NCI-H748 (cell line): ENCODE data around the gene PTPRG.

ENCODE experiments used
- DNase-seq: peaks from one replicate; lab custom pipeline; 2025; ENCODE audit not compliant: unreplicated experiment; lab: John Stamatoyannopoulos, UW

PTPRG gene

DNA sequence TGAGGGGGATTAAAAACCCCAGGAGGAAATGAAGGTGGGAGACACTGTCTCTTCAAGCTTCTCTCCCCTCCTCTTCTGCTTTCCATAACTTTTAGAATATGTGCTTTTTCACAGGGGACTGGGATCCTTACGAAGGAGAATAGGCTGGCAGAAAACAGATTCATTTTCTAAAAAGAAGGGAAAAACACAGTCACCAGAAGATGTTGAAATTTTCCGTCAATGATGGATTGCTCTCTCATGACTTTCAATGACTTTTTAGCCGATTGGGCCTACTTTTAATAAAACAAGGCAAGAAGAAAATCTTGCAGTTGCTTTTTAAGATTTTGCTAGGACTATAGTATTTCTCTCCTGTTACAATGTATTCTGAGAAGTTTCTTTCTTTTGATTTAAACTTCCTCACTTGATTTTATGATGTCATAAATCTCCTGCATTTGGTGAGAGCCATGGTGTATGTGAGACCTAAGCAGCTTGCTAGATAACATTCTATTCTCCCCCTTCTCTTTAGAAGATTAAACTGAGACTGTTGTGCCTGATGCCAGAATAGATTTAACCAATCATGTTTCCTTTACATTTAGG lies 570.7 kb downstream of the PTPRG start:
- DNase-seq = no peak

DNA sequence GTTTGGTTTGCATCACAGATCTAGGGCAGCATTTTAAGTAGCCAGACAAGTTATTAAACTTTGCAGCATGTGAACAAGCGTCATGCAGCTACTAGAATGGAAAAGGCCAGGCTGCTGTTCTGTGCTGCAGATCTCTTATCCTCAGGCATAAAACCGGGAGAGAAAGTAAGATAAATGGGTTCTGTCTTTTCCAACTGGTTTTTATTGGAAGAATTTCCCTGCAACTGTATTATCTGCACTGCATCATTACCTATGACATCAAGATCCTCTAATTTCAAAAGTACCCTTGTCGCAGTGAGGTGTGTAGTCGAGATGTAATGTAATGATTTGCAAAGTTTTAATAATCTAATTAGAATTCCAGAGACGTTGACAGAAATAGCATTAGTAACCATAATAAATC lies 571.6 kb downstream of the PTPRG start:
- no peak for DNase-seq

DNA sequence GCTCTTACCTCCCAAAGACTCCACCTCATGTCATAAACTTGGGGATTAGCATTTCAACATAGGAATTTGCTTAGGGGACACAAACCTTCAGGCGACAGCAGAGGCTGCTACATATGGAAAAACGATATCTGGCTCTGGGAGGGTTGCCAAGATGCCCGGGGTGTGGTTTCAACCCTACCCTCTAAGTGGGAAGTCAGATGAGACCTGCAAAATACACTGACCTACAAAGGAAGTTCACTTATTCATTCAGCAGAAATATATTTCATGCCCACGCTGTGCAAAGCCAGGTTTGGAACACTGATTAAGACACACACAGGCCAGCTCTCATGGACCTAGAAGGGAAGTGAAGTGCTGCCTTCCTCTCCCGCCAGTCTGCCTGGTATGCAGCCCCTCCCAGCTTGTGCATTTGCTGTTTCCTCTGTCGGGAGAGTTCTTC lies 572.7 kb downstream of the PTPRG start:
- peak; percentile 11 for DNase-seq

DNA sequence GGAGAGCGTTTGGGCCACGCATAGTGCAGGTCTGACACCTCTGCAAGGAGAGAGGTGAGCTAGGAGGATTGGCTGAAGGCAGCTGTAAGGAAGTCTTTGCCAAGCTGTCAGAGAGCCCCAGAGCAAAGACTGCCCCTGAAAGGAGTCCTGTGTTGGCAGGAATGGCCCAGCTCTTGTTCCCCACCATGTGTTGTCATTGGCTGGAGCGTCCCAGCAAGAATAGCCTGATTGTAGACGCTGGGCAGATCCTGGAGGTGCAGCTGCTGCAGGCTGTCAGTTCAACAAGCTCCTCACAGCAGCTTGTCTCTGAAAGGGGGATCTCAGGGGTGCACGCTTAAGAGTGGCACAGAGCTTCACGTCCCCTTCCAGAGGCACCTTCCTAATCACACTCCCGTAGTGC lies 574.4 kb downstream of the PTPRG start:
- DNase-seq = no peak

DNA sequence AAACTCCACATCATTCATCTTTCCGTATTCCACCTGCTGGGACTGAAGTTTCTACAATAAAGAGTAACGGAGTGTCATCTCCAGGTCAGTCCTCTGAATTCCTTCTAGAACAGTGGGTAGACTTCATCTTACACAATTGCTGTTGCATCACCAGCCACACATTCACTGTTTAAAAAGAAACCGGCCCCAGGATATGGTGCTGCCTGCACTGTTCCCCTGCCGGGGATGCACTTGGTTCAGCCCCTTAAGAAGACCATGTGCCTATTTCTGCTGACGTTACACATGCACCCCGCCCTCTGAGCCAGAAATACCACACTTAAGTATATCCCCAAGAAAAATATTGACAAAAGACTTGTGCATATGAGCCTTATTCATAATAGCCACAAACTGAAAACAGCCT lies 578.6 kb downstream of the PTPRG start:
- no peak for DNase-seq

DNA sequence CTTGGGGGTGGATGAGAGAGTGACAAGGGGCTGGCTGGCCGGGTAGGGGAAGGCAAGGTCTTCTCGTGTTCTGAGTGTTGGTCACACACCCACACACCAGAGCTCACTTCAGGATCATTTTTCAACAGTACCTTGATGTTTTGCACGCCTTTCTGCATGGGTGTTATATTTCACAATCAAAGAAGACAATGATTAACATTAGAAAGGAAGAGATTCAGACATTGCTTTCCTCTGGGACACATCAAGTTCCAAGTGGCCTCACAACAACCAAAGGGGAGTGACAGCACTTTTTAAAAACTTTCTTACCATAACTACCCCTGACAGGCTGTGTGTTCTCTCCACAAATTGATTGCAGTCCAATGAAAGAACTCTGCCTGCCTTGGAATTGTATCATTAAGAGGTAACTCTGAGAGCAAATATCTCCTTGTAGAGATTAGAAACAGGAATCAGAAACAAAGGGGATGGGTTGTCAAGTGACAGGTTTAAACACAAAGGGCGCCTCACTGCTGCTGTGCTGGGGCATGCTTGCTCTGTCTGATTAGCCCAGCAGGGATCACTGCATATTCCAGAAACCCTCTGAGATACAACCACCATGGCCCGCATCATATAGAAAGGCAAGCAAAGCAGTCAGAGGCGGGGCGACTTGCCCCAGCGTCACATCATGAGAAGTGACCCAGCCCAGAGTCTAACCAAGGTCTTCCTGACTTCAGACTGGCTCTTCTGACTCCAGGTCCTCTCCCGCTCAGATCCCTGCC lies 581.1 kb downstream of the PTPRG start:
- DNase-seq = no peak

DNA sequence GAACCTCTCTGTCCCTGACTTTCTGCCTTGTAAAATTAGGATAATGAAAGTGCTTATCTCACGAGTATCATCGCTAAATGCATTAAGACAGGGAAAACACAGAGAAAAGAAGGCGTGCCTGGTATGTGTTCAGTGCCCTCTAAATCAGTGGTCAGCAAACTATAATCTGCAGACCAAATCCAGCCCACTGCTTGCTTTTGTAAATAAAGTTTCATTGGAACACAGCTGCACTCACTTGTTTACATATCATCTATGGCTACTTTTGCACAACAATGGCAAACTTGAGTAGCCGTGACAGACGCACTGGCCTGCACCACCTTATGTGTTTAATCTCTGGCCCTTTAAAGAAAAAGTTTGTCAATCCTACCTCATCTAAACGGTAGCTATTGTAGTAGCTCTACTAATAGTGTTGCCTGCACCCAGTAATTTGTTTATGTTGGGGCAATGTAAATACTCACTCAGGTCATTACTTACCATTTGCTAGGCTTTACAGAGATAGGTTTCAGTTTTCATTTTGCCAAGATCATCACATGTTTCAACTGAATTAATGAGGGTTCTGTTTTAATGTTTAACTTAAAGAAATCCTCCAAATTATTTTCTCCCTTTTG lies 582.6 kb downstream of the PTPRG start:
- peak; percentile 87 for DNase-seq

DNA sequence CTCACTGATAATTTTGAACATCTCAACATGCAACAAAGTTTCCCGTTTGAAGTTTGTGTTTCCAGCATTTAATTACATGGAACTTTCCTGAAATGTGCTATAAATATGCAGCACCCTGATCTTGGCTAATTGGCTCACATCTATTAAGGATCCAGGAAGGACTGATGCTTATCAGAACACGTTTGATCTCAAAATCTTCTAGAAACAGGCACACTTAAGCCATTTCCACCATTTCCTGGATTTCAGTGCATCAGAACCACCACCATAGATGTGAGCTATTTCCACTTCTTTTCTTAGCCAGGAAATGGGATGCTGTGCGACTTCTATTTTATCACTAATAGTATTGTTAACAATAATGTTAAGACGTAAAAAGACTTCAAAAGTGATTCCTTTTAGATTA lies 583.1 kb downstream of the PTPRG start:
- no peak for DNase-seq

DNA sequence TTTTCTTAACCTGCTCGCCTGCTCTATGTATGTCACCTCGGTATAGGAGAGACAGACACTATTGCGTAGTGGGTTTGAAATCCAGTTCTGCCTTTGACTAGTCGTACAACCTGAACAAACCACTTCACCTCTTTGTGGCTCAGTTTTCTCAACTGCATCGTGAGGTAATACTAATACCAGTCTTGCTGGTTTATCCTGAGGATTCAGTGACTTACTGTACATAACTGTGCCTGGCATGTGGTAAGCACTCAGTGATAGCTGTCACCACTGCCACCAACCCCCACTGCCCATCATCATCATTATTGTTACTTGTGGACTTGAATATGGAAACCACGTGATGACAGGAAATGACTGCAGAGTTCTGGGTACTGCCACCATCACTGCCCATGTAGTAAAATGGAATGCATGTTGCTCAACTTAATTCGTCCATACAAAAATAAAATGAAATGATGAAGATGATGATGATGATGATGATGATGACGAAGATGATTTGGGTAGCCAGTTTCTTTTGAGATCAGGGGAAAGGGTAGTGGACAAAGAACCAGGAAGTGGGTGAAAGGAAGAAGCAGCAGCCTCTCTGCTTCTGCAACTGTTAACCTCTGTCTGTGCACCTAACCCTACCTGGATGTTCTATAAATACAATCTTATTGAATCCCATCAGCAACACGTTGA lies 583.9 kb downstream of the PTPRG start:
- peak; percentile 5 for DNase-seq

DNA sequence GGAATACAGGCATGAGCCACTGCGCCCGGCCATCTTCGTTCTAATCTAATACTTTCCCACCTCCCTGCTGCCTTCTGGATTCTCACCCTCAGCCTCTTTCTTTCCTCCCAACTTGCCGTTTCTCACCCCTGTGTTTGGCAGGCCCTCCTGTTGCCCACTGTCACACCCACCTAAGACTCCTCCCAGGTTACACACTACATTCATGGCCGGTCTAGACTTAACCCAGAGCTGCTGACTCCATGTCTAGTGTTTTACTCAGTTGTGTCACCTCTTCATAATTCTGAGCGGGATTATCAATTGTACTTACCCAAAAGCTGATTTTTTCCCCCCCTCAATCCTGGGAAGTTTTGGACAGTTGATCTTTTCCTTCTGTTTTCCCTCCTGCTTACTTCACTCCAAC lies 588.2 kb downstream of the PTPRG start:
- no peak for DNase-seq

DNA sequence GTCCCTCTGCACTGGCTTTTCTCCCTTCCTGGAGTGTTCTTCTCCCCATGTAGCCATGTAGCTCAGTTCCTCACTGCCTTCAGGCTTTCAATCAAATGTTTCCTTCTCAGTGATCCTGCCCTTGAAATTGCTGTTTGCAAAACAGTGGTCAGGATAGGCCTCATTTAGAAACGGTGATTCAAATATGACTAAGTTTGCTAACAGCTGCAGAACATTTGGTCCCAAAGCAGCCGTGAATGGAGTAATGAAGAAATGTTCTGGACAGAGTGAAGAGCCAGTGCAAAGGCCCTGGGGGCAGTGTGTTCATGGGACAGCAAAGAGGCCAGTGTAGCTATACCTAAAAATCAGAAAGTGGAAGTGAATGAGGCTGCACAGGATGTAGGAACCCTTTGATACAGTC lies 588.6 kb downstream of the PTPRG start:
- no peak for DNase-seq

DNA sequence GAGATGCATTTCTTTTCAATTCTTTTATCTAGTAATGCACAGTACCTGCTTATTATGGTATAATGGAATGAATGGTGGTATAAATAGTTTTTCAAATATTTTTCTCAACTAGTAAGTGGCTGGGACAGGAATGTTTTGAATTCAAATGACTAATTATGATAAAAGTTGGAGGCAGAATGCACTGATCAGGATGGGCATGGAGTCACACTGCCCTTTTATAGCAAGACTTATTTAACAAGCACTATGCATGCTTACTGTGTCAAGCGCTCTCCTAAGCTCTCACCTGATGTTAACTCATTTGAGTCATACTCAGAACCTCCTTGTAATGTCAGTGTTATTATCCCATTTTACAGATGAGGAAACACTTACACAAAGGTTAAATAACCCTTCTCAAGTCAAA lies 590.2 kb downstream of the PTPRG start:
- no peak for DNase-seq

DNA sequence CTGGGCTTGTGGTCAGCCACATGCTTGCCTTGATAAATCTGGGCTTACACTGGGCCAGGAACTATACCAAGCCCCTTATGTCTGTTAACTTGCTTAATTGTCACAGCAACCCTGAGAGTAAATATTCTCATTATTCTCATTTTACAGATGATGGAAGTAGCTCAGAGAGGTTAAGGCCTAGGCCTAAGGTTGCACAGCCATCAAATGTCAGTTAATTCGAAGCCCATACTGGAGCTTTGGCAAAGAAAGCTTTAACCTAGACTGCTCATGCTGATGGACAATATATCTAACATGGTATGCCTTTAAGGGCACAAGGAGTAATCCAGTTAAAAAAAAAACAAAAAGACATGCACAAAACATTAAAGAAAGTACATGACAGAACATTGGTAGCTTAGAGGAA lies 591.9 kb downstream of the PTPRG start:
- DNase-seq = no peak

DNA sequence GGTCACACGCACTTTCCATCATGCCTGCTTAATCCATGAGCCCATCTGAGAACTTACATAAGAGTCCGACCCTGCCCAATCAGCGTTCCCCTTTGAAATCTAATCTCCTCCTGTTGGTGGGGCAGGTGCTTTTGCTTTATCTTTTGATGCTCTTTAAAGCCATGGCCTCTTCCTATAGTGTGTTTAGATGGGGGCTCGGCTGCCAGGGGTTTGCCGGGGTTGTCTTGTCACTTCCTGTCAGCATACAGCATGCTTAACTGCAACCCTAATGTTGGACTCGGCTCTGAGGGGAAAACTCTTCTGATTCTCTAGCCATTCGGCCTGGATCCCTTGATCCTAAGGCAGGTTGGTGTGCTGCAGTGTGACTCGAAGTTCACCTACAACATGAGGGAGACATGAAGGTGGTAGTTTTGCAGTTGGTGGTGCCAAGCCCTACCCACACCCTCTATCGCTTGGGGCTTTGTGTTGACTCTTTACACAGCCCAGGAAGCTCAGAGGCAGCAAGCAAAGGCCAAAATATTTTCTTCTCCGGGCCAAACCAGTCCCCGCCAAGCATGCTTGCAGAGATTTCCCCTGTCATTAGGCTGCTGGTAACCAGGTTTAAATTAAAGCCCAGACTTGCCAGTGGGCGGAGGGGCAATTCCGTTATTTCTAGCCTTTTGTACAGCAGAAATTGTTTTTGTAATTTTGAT lies 593.2 kb downstream of the PTPRG start:
- DNase-seq = no peak

DNA sequence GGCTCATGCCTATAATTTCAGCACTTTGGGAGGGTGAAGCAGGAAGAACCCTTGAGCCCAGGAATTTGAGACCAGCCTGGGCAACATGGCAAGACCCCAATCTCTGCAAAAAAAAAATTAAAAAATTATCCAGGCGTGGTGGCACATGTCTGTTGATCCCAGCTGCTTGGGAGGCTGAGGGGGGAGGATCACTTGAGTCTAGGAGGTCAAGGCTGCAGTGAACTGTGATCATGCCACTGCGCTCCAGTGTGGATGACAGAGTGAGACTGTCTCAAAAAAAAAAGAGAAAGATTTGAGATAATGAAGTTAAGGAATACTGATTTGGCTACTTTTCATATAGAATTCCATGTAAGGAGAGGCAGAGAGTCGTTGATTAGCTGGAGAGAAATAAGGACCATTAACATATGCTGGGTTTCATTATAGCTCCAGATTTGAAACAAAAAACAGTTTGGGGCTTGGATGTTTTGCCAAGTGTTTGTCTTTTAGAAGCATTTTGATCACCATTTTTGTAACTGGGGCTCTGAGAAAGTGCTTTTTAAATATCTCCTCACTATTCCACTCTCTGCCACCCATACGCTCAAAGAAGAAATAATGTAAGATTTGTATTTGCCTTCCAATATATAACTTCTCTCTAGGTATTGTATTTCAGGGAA lies 597.8 kb downstream of the PTPRG start:
- no peak for DNase-seq

DNA sequence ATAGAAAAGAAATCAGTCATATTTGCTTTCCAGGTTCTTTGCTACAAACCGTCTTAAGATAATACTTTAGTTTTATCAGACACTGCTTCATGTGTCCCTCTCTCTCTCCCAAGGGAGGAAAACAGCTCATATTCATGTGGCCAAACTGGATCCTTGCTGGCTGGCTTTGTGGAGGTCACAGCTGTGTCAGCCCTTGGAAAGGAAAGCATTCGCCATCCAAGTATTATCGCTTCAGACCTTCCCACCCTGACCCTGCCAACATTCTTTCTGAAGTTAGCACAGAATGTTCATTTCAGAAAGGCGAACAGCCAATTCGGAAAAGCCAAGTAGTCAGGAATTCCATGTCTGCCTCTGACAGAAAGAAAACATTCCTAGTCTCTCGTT lies 598.3 kb downstream of the PTPRG start:
- no peak for DNase-seq

DNA sequence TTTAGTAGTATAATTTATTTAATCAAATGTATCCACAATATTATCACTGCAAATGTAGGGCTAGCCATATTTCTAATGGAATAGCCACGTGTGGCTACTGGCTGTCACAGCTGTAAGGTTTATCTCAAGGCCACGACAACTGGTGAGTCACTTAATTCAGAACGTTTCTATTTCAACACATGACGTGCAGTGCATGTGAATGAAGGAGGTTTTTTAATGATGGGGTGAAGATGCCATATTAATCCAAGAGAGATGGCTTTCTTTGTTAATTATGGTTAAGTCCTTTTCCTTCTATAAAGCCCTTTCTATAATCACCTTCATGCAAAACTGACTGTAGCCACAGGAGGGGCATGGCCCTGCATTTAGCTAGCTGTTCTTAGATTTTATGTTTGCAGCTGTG lies 600.0 kb downstream of the PTPRG start:
- DNase-seq = peak; percentile 31

DNA sequence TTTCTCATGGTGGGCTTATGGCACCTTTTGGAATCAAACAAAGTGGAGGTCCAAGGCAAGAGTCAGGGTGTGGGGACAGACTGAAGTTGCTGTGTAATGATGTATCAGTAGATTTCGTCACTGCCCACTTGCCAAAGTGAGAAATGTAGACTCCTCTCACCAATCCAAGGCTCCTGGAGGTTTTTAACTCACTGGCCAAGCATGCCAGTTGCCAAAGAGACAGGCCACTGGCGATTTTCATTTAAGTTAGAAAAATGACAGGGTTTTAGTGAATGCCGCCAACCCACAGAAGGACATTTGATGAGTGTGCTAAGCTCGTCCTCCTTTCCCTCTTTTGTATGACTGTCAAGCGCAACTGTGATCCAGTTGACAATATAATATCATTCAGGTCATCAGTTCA lies 602.8 kb downstream of the PTPRG start:
- DNase-seq = no peak

DNA sequence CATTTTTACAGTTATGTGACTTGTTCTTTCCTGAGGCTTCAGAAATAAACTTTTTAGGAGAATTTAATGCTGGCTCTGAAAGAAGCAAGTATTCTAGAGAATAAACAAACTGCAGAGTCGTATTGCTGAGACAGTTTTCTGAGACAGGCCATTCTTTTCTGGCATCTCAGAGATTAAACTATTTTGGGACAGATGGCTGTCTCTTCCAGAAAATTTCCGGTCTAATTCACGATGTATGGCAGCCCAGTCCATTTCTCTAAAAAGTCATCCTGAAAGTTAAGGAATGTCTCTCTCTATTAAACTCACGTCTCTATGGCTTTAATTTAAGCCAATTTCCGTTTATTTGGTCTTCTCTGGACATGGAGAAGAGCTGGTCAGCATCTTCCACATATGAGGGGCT lies 603.4 kb downstream of the PTPRG start:
- DNase-seq = no peak

DNA sequence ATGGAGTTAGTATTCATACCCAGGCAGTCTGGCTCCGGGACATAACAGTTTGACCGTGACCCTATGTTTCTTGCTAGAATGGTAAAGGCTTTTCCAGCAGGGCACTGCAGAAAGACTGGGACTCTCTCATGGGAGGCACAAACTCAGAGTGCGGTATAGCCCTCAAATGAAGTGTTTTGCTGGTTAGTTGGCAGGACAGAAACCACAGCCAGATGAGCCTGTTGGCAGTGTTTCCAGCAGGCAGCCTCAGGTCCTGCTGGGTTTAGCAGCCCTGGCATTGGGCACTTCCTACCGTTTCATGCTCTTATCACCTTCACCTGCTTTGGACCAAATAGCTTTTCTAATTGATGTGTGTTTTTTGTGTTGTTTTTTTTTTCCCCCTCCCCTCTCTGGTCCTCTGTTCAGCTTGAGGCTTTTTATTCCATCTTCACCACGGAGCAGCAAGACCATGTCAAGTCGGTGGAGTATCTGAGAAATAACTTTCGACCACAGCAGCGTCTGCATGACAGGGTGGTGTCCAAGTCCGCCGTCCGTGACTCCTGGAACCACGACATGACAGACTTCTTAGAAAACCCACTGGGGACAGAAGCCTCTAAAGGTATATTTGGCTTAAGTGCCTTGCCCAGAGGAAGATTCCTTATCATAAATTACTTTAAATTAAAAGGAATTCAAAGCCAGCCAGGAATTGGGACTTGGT lies 606.3 kb downstream of the PTPRG start:
- DNase-seq = no peak
